ENCODE results near the gene CIAPIN1. TPM values are rescaled to one million over a fixed set of nuclear protein-coding genes. Genes with fewer than 3 reads are reported as not detected.

The CIAPIN1 gene
- total and polyA plus RNA-seq, 2 of the 4 experiments (the other 2 are of a cell fraction): 41.6 to 47.7 TPM

DNA sequence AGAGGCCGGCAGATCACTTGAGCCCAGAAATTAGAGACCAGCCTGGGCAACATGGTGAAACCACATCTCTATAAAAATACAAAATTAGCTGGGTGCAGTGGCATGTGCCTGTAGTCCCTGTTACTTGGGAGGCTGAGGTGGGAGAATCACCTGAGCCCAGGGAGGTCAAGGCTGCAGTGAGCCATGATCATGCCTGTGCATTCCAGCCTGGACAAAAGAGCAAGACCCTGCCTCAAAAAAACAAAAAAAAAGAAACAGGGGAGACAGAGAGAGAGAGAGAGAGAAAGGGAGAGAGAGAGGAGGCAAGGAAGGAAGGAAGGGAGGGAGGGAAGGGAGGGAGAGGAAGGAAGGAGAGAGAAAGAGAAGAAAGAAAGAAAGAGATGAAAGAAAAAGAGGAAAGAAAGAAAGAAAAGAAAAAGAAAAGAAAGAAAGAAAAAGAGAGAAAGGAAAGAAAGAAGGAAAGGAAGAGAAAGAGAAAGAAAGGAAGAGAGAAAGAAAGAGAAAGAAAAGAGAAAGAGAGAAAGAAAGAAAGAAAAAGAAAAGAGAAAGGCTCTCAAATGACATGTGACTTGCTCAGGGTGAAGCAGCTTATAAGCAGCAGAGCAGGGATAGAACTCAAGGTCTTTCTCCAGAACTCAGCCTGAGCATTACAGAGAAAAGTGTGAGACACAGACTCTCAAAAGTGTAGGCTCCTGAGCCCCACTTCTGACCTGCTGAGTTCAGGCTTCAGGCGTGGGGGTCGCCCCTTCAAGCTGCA, 59.4 kb downstream of the CIAPIN1 start:
- Histone ChIP-seq H3K14ac (replicated peaks; ENCODE audit: low read depth, low read length) (no peak overlapping the region), H2AFZ (replicated peaks; ENCODE audit: low read length, poor library complexity) (peak overlapping the region; percentile 32), H2BK5ac (ENCODE audit: low read depth, low read length, poor library complexity, severe bottlenecking) (no peak overlapping the region), H2BK20ac (ENCODE audit: low read depth, low read length) (no peak overlapping the region), H2AK9ac (replicated peaks; ENCODE audit: low read depth, low read length, poor library complexity) (no peak overlapping the region), H3K27me3 (ENCODE audit: control insufficient read depth, insufficient read depth, low read length) (peaks cover 33% of the 10 kb centered on the region), H3K9me3 (ENCODE audit: control insufficient read depth, insufficient read depth, low read length) (peaks cover 3% of the 10 kb centered on the region), H3K9ac (ENCODE audit: low read depth, low read length) (no peak overlapping the region), H3K23ac (ENCODE audit: low read depth, low read length) (no peak overlapping the region), H4K5ac (ENCODE audit: low read depth, low read length) (no peak overlapping the region), H3K4me1 (ENCODE audit: control insufficient read depth, insufficient read depth, low read length) (peaks cover 3% of the 10 kb centered on the region; the same call in 1 of the 2 replicates), H3K9me1 (ENCODE audit: insufficient read depth, low read length) (no peaks in the 10 kb centered on the region), H4K8ac (ENCODE audit: low read depth in 2 of 2, low read length in 2 of 2) (no peak overlapping the region), H3K27ac (ENCODE audit: insufficient read depth, low read length) (no peak overlapping the region), H2BK15ac (ENCODE audit: low read depth, low read length) (no peak overlapping the region), H3K56ac (ENCODE audit: extremely low read depth, insufficient read depth, low read length) (no peak overlapping the region), H3K79me1 (ENCODE audit: low read depth in 1 of 2, low read length in 2 of 2) (no peaks in the 10 kb centered on the region), H4K20me1 (ENCODE audit: insufficient read depth, low read length) (no peaks in the 10 kb centered on the region), H3K36me3 (ENCODE audit: control insufficient read depth, insufficient read depth, low read length) (no peaks in the 10 kb centered on the region), H4K91ac (ENCODE audit: insufficient read depth, low read depth, low read length) (no peak overlapping the region), H3K4me2 (ENCODE audit: low read depth, low read length) (no peak overlapping the region), H3K4me3 (ENCODE audit: insufficient read depth, low read depth, low read length) (no peak overlapping the region), H3K4ac (ENCODE audit: low read depth, low read length) (no peak overlapping the region), H3K18ac (ENCODE audit: low read depth, low read length) (no peak overlapping the region), H2BK120ac (ENCODE audit: low read depth, low read length) (no peak overlapping the region), H2AK5ac (ENCODE audit: low read depth, low read length) (no peak overlapping the region)
- intact Hi-C loops (cut with micrococcal nuclease): no loop called here
- in situ Hi-C loops (cut with MboI; ENCODE audit: low sequenced_read_pairs): no loop called here
- BruUV-seq (replicated peaks): no TSS peak
- TF ChIP-seq, protein P1, sequence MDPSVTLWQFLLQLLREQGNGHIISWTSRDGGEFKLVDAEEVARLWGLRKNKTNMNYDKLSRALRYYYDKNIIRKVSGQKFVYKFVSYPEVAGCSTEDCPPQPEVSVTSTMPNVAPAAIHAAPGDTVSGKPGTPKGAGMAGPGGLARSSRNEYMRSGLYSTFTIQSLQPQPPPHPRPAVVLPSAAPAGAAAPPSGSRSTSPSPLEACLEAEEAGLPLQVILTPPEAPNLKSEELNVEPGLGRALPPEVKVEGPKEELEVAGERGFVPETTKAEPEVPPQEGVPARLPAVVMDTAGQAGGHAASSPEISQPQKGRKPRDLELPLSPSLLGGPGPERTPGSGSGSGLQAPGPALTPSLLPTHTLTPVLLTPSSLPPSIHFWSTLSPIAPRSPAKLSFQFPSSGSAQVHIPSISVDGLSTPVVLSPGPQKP (IDR thresholded peaks at IDR 0.05; ENCODE audit: borderline replicate concordance, low read depth, low read length): no peak
- TF ChIP-seq MAFK (IDR thresholded peaks at IDR 0.05; ENCODE audit: low read depth, low read length) (no peak), FOS (IDR thresholded peaks at IDR 0.05; ENCODE audit: low read depth, low read length) (no peak), RAD21 (IDR thresholded peaks at IDR 0.05; ENCODE audit: low read length) (no peak), MXI1 (IDR thresholded peaks at IDR 0.05; ENCODE audit: borderline replicate concordance, low read depth, low read length) (no peak), CEBPB (IDR thresholded peaks at IDR 0.05; ENCODE audit: low read depth, low read length) (no peak)
- DNase-seq (no peak), ATAC-seq (ENCODE audit: low read depth) (no peak)
- ChIA-PET POLR2A (ENCODE audit: unreplicated experiment) (no interaction called here), CTCF (no interaction called here)
- 60% methylated on average over 2 of the region's 3 CpGs; no CpG with 5 or more reads in 1 of the 2 experiments for WGBS, 2 experiments (ENCODE audit: extremely low coverage in 2 of 2, insufficient read length in 1 of 2)
- dilution Hi-C loops (cut with HindIII; ENCODE audit: low sequenced_read_pairs, unreplicated experiment): no loop called here
